Muscle of leg (tissue), 11 donors: ENCODE results near the gene THBD. TPM values are rescaled to one million over a fixed set of nuclear protein-coding genes. Genes with fewer than 3 reads are reported as not detected.

Experiments
- DNase-seq: peaks from one replicate; pipeline ENCODE4 v3.0.0; 2013
- H3K27ac ChIP-seq: one replicate; pipeline ENCODE4 v1.5.1; 2013; ENCODE audit warnings: mild to moderate bottlenecking, low read length, control low read depth
- H3K27me3 ChIP-seq: one replicate; pipeline ENCODE4 v1.6.1; 2013; ENCODE audit warnings: low read length; ENCODE audit not compliant: control insufficient read depth, insufficient read depth
- H3K36me3 ChIP-seq: one replicate; pipeline ENCODE4 v1.6.1; 2013; ENCODE audit warnings: low read length; ENCODE audit not compliant: control insufficient read depth, insufficient read depth
- H3K4me1 ChIP-seq: one replicate; pipeline ENCODE4 v1.6.1; 2013; ENCODE audit warnings: low read length; ENCODE audit not compliant: control insufficient read depth, insufficient read depth
- H3K4me3 ChIP-seq: one replicate; pipeline ENCODE4 v1.5.1; 2013; ENCODE audit warnings: low read length, control low read depth
- H3K9me3 ChIP-seq: replicated peaks from 2 replicates; pipeline ENCODE4 v1.6.1; 2013; ENCODE audit warnings: low read depth, low read length; ENCODE audit not compliant: control insufficient read depth
- WGBS: methylation state at CpG from one replicate; pipeline ENCODE4 v1.1.5; 2013; ENCODE audit warnings: missing lambda C conversion rate; ENCODE audit not compliant: insufficient coverage; 5-methylcytosine and 5-hydroxymethylcytosine counted together
- polyA plus RNA-seq, 8 donors: library from polyadenylated mRNA; unstranded; fragments of 120-200 nt; gene quantifications; one replicate each; pipeline versions ENCODE4 v1.2.1 to v1.2.3, GENCODE V29; 2013; ENCODE audit warnings: inconsistent platforms in 1 of 8, low replicate concordance in 1 of 8; ENCODE audit not compliant: insufficient read length in 8 of 8, insufficient read depth in 1 of 8
- total RNA-seq: library from RNA; stranded (reverse); fragments of 120-200 nt; gene quantifications from one replicate; pipeline ENCODE4 v1.2.4, GENCODE V29; 2013

The THBD gene
- total and polyA plus RNA-seq, 9 donors, result 5.1 to 13.6 (median 7.9) TPM

DNA sequence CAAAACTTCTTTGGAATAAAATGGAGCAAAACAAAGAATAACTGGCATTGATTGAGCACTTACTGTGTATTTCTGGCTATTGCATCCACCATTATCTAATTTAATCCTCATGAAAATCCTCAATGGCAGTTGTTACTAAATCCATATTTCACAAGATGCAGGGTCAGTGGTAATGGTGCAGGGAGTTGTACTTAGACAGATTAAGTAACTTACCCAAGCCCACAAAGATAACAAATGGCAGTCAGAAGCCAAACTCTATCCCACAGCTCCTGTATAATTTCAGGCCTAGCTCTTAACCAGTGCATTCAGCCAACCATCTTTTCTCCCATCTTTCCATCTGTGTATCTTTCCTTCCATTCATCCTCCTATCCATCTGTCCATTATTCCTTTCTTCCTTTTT lies 43.7 kb downstream of the THBD start:
- Histone ChIP-seq H3K36me3 (no peaks in the 10 kb centered on the region), H3K4me1 (no peaks in the 10 kb centered on the region), H3K4me3 (no peak overlapping the region), H3K27ac (no peak overlapping the region), H3K9me3 (no peaks in the 10 kb centered on the region), H3K27me3 (no peaks in the 10 kb centered on the region)
- no peak for DNase-seq

- H3K4me3 ChIP-seq, result no peak overlapping the region
- H3K36me3 ChIP-seq, result no peaks in the 10 kb centered on the region
- no peaks in the 10 kb centered on the region for H3K27me3 ChIP-seq
- no peak for DNase-seq
- H3K27ac ChIP-seq, result no peak overlapping the region
- H3K9me3 ChIP-seq, result no peaks in the 10 kb centered on the region
- no peaks in the 10 kb centered on the region for H3K4me1 ChIP-seq
- WGBS, result no CpG with 5 or more reads among the region's 2 CpGs
Measured at GRCh38 chr20:23003881-23004460, 45.5 kb downstream of the THBD start.

DNA sequence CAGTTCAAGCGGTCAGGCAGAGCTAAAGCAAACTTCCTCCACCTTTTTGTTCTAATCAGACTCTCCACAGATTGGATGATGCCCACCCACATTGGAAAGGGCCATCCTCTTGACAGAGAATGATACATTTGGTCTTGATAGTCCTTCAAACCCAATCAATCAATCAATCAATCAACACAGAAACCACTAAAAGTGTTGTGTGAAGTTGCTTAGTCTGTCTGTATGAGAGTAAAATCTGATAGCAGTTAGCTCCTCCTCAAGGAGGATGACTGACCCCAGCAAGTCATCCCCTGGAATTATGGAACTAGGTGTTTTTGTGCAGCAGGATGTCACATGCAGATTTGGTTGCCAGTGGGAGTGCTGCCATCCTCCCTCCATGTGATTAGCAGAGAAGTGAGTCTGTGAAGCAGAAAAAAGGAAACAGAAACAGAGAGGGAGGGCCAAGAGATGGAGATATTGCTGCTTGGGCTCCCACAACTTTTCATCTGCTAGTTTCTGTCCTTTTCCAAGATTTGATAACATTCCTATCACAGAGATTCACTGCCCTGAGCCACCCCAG lies 46.3 kb downstream of the THBD start:
- Histone ChIP-seq H3K27ac (no peak overlapping the region), H3K4me3 (no peak overlapping the region), H3K36me3 (no peaks in the 10 kb centered on the region), H3K9me3 (no peaks in the 10 kb centered on the region), H3K4me1 (no peaks in the 10 kb centered on the region), H3K27me3 (no peaks in the 10 kb centered on the region)
- no peak for DNase-seq
- no CpG with 5 or more reads among the region's 1 CpG for WGBS

DNA sequence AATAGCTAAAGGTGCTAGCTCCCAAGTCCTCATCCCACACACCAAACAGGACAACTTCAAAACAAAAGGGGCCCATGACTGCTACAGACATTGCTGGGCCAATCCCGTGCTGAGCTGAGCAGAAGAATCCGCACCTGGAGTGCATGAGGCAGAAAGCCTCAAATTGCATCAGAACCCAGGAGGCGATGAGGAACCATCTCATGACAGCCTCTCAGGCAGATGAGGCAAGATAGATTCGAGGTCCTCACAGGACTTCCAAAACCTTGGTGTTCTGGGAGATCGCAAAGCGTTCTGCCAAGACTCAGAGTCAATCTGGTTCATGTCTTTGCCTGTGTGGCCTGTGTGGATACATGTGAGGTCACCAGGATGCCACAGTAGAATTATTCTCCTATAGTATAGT lies 47.2 kb downstream of the THBD start:
- H3K4me3 ChIP-seq, result no peak overlapping the region
- no peaks in the 10 kb centered on the region for H3K27me3 ChIP-seq
- no peaks in the 10 kb centered on the region for H3K36me3 ChIP-seq
- no peak for DNase-seq
- no peaks in the 10 kb centered on the region for H3K4me1 ChIP-seq
- H3K9me3 ChIP-seq, result no peaks in the 10 kb centered on the region
- H3K27ac ChIP-seq, result no peak overlapping the region
- 70% methylated on average over 3 of the region's 6 CpGs for WGBS

DNA sequence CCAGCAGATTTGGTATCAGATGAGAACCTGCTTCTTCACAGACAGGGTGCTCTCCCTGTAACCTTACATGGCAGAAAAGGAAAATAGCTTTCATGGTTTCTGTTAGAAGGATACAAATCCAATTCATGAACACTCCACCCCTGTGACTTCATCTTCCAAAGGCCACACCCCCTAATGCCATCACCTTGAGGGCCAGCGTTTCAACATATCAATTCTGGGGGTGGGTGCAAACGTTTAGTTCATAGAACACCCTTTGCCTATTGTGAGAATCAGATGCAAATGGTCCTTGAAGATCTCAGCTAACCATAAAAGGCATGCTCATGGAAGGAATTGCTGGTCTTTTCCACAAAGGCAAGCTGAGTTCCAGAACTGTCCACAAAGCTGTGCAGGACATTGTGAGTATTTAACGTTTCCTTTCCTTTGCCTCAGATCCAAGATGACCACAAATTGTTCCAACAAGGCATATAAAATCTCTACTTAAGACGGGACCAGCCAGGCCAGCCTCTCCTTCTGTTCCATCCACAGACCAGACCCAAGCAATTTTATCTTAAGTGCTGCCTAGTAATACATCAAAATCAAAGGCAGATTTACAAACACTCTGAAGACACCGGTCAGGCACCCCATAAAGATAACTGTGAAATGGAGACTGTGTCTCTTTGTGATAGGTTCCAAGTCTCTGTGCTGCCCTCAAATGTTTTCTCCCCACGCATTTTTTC lies 49.1 kb downstream of the THBD start:
- no peaks in the 10 kb centered on the region for H3K9me3 ChIP-seq
- H3K27me3 ChIP-seq, result no peaks in the 10 kb centered on the region
- 60% methylated on average over 2 of the region's 6 CpGs for WGBS
- H3K4me1 ChIP-seq, result no peaks in the 10 kb centered on the region
- H3K27ac ChIP-seq, result no peak overlapping the region
- no peak overlapping the region for H3K4me3 ChIP-seq
- no peaks in the 10 kb centered on the region for H3K36me3 ChIP-seq
- DNase-seq, result no peak

- H3K9me3 ChIP-seq, result no peaks in the 10 kb centered on the region
- no peaks in the 10 kb centered on the region for H3K27me3 ChIP-seq
- no peak overlapping the region for H3K27ac ChIP-seq
- H3K36me3 ChIP-seq, result no peaks in the 10 kb centered on the region
- H3K4me1 ChIP-seq, result no peaks in the 10 kb centered on the region
- peak; percentile 19 for DNase-seq
- WGBS, result 53% methylated on average over 2 of the region's 4 CpGs
- no peak overlapping the region for H3K4me3 ChIP-seq
Measured at GRCh38 chr20:22999756-23000155, 49.7 kb downstream of the THBD start.

DNA sequence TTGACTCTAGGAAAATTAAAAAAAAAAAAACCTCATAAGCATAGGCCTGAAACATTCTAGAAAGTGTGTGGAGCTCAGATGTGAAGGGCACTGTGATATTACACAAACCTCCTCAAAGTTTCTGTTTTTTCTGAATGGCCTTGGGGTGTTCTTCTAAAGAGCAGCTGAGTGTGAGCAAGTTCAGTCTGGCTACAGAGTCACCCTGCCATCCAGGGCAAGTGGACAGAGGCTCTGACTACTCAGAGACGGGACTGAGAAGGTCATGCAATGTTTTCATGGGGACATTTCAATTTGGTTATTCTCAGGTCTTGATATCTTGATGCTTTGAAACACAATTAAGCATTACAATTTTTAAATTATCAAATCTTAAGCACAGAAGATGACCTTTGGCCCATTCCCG lies 51.0 kb downstream of the THBD start:
- no CpG with 5 or more reads among the region's 2 CpGs for WGBS
- DNase-seq, result no peak
- Histone ChIP-seq H3K27me3 (no peaks in the 10 kb centered on the region), H3K9me3 (peaks cover under 1% of the 10 kb centered on the region), H3K27ac (no peak overlapping the region), H3K4me1 (no peaks in the 10 kb centered on the region), H3K36me3 (no peaks in the 10 kb centered on the region), H3K4me3 (no peak overlapping the region)

DNA sequence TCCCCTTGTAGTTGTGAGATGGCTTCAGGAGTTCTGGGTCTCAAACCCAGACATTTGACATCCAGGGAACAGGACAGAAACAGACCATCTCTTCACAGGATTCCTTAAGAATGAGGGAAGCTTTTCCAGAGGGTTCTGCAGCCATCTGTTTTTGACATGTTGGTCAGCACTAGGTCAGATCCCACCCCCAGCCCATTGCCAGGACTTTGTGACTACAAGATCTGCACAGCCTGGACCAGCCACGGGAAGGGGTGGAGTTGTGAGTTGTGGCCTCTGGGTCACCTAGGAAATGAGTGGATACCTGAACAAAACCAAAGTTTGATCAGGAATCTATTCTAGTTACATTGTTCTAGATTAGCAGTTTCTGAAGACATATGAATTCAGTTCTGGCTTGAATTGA lies 53.5 kb downstream of the THBD start:
- no peaks in the 10 kb centered on the region for H3K4me1 ChIP-seq
- no CpG with 5 or more reads among the region's 1 CpG for WGBS

More for the DNA sequence above, 53.5 kb downstream of the THBD start:
- Histone ChIP-seq H3K9me3 (peaks cover 4% of the 10 kb centered on the region), H3K36me3 (no peaks in the 10 kb centered on the region), H3K27me3 (no peaks in the 10 kb centered on the region), H3K27ac (no peak overlapping the region), H3K4me3 (no peak overlapping the region)
- DNase-seq, result no peak

Other genes with a start within 250 kb of the THBD start
- not detected for gene SSTR4, start 14.4 kb downstream of the THBD start, total RNA-seq
- under 1 TPM in 2 of 8 donors, not detected in 6; 0.12 to 0.17 TPM for gene SSTR4, start 14.4 kb downstream of the THBD start, polyA plus RNA-seq
- gene CD93, start 36.7 kb upstream of the THBD start, total RNA-seq, result 67.5 TPM
- gene CD93, start 36.7 kb upstream of the THBD start, polyA plus RNA-seq, result 10 to 100 TPM; 48.2 to 69.8 (median 58.9) TPM